Measurements from ENCODE around the gene AFF3. TPM values are rescaled to one million over a fixed set of nuclear protein-coding genes. Genes with fewer than 3 reads are reported as not detected.

The AFF3 gene
- total RNA-seq, 3 donors from 2014 or later: 4.2 to 56.6 (median 5.2) TPM

DNA sequence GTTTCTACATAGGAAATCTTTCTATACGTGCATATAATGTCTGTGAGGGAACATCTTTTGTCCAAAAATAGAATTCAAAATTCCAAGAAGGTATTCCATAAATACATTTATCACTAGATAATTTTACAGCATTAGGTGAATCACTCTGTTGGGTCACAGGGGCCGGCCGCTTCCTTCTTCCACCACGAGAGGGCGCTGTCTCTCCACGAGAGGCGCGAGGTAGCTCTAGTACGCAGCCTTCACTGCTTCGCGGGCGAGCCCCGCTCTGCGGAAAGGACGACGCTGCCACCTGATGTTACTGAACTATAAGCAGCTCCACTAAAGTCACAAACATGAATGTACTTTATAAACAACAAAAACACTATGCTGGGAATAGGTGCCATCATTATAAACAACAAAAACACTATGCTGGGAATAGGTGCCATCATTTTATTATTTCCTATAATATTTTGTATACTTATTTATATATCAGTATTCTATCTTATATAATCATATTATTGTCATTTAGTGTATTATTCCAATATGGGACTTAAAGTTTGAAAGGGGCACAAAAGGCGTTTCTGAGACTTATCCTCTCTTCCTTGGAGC is 583.2 kb downstream of the AFF3 start:
- Histone ChIP-seq H3K36me3 (ENCODE audit: low read depth) (no peaks in the 10 kb centered on the region), H3K4me1 (ENCODE audit: low read depth) (no peaks in the 10 kb centered on the region), H3K4me3 (no peak overlapping the region), H3K9me3 (no peaks in the 10 kb centered on the region)
- intact Hi-C loops (cut with DNase I, micrococcal nuclease): loop anchor here in 1 of 2 donors (10.0 kb wide), 1 partner anchor 686 kb away; no protein-coding TSS in a partner anchor
- DNase-seq: peak; percentile 83 to 90 (median 85)
- TF ChIP-seq, protein P1, sequence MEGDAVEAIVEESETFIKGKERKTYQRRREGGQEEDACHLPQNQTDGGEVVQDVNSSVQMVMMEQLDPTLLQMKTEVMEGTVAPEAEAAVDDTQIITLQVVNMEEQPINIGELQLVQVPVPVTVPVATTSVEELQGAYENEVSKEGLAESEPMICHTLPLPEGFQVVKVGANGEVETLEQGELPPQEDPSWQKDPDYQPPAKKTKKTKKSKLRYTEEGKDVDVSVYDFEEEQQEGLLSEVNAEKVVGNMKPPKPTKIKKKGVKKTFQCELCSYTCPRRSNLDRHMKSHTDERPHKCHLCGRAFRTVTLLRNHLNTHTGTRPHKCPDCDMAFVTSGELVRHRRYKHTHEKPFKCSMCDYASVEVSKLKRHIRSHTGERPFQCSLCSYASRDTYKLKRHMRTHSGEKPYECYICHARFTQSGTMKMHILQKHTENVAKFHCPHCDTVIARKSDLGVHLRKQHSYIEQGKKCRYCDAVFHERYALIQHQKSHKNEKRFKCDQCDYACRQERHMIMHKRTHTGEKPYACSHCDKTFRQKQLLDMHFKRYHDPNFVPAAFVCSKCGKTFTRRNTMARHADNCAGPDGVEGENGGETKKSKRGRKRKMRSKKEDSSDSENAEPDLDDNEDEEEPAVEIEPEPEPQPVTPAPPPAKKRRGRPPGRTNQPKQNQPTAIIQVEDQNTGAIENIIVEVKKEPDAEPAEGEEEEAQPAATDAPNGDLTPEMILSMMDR (IDR thresholded peaks at IDR 0.05): peak; percentile 98
- ATAC-seq: peak; percentile 97

DNA sequence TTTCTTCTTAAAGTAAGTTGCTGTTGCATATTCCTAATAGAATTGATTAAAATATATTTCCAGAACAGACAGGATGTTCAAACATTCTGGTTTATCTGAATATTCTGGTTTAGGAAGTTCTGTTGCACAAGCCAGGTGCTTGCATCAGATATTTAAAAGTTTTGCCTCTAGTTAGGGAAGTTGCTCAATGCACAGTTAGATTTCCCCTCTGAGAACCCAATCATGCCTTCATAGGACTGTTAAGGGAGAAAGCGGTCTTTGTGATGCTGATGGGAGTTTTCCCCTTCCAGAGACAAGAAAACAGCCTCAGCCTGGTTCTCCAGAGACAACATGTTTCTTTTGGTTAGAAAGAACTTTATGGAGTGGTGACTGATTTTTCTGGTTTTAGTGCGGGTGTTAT is 587.0 kb downstream of the AFF3 start:
- no peaks in the 10 kb centered on the region for H3K36me3 ChIP-seq (ENCODE audit: low read depth)
- intact Hi-C loops (cut with DNase I, micrococcal nuclease): loop anchor here in 1 of 2 donors (10.0 kb wide), 1 partner anchor 689 kb away; no protein-coding TSS in a partner anchor

DNA sequence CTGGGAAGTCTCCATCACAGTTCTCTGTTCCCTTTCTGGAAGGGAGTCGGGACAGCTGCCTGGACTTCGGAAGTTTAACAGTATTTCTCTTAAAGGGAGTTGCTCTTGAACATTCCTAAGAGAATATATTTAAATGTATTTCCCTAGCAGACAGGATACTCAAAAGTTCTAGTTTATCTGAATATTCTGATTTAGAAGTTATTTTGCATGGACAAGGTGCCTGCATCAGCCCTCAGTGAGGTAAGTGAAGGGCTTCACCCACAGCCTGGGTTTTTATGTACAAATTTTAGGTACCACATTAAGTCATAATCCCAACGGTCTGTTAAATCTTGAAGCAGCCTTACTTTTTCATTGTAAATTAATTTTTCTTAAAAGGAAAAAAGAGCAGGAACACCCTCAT is 587.5 kb downstream of the AFF3 start:
- no peak for ATAC-seq
- H3K36me3 ChIP-seq (ENCODE audit: low read depth): no peaks in the 10 kb centered on the region
- TF ChIP-seq, protein P1 (IDR thresholded peaks at IDR 0.05): no peak
- no peak overlapping the region for H3K4me3 ChIP-seq
- no peaks in the 10 kb centered on the region for H3K4me1 ChIP-seq (ENCODE audit: low read depth)
- intact Hi-C loops (cut with DNase I, micrococcal nuclease): loop anchor here in 1 of 2 donors (10.0 kb wide), 1 partner anchor 690 kb away; no protein-coding TSS in a partner anchor
- DNase-seq: no peak
- no peaks in the 10 kb centered on the region for H3K9me3 ChIP-seq

More for the DNA sequence above, 587.0 kb downstream of the AFF3 start:
- no peak for ATAC-seq
- Histone ChIP-seq H3K9me3 (no peaks in the 10 kb centered on the region), H3K4me1 (ENCODE audit: low read depth) (no peaks in the 10 kb centered on the region), H3K4me3 (no peak overlapping the region)
- no peak for DNase-seq
- TF ChIP-seq, protein P1 (IDR thresholded peaks at IDR 0.05): no peak

DNA sequence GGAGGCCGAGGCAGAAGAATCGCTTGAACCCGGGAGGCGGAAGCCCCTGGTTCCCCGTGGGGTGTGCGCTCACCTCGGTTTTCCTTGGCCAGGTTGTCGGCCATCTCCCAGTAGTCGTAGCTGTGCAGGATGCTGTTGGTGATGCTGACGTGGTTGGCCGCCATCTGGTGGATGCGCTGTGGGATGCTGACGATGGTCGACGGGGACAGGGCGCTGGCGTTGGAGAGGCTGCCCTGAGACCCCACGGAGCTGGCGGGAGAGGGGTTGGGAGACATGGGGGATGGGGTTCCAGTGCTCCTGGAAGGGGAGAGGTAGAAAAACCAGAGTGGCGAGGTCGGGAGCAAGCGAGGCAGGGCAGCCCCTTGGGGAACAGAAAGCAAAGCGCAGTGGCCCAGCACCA is 588.2 kb downstream of the AFF3 start:
- Histone ChIP-seq H3K4me3 (no peak overlapping the region), H3K36me3 (ENCODE audit: low read depth) (no peaks in the 10 kb centered on the region), H3K9me3 (no peaks in the 10 kb centered on the region), H3K4me1 (ENCODE audit: low read depth) (no peaks in the 10 kb centered on the region)
- DNase-seq (no peak), ATAC-seq (no peak)
- intact Hi-C loops (cut with DNase I, micrococcal nuclease): loop anchor here in 1 of 2 donors (10.0 kb wide), 1 partner anchor 691 kb away; no protein-coding TSS in a partner anchor
- TF ChIP-seq, protein P1 (IDR thresholded peaks at IDR 0.05): no peak

DNA sequence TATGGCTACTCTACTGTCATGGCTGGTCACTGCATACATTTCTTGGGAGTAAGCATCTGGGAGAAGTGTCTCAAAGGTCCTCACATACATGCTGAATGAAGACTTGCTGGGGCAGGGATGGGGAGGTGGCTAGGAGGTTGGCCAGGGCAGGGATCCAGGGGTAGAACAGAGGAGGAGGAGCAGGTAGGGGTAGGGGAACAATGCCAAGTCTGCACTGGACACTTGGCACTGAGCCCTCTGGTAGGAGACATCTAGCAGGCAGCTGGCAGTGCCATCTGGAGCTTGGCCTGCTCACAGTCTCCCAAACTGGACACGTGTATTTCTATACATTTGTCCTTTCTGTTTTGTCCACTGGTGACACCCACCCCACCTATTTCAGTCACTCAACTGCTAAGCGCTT is 589.9 kb downstream of the AFF3 start:
- ATAC-seq (no peak), DNase-seq (no peak)
- H3K9me3 ChIP-seq: no peaks in the 10 kb centered on the region
- no peaks in the 10 kb centered on the region for H3K4me1 ChIP-seq (ENCODE audit: low read depth)
- TF ChIP-seq, protein P1 (IDR thresholded peaks at IDR 0.05): no peak
- H3K4me3 ChIP-seq: no peak overlapping the region
- intact Hi-C loops (cut with DNase I, micrococcal nuclease): loop anchor here in 1 of 2 donors (10.0 kb wide), 1 partner anchor 692 kb away; no protein-coding TSS in a partner anchor
- no peaks in the 10 kb centered on the region for H3K36me3 ChIP-seq (ENCODE audit: low read depth)
